Prostate gland (tissue), 2 donors: ENCODE results near the gene BATF3. TPM values are rescaled to one million over a fixed set of nuclear protein-coding genes. Genes with fewer than 3 reads are reported as not detected.
"Not testable (repeated sequence)": the region's sequence is repeated elsewhere in the genome, so short reads cannot be mapped to it uniquely, and the experiment has no call there.

Source experiments
- DNase-seq: peaks from one replicate; pipeline ENCODE4 v3.0.0-alpha.2; 2019; ENCODE audit warnings: low spot score
- H3K27ac ChIP-seq, 2 donors: fragments of 200-600 bp; sonication (generic); 2 replicates each; pipeline ENCODE4 v1.5.1; 2017 to 2019
- H3K27me3 ChIP-seq: fragments of 200-600 bp; sonication (generic); replicated peaks from 2 replicates; pipeline ENCODE4 v1.5.1; 2019; ENCODE audit not compliant: insufficient read depth
- H3K36me3 ChIP-seq, 2 donors: fragments of 200-600 bp; sonication (generic); 1 replicate in 1 of 2; 2 replicates in 1 of 2; pipeline versions ENCODE4 v1.5.1 to v1.8.1; 2017 to 2019
- H3K4me1 ChIP-seq: fragments of 200-600 bp; sonication (generic); replicated peaks from 2 replicates; pipeline ENCODE4 v1.5.1; 2019
- H3K4me3 ChIP-seq, 2 donors: fragments of 200-600 bp; sonication (generic); 2 replicates each; pipeline ENCODE4 v1.5.1; 2017 to 2019
- H3K9me3 ChIP-seq: fragments of 200-600 bp; sonication (generic); 2 replicates; pipeline ENCODE4 v1.5.1; 2017
- CTCF ChIP-seq, 4 experiments: fragments of 200-600 bp in 2 of 4; fragments of 450-650 bp in 2 of 4; sonication (generic) in 2 of 4; IDR thresholded peaks; 1 replicate in 3 of 4; 2 replicates in 1 of 4; pipeline ENCODE4 v1.5.1; 2016 to 2019; ENCODE audit warnings: antibody characterized with exemption in 4 of 4, mild to moderate bottlenecking in 2 of 4, moderate library complexity in 2 of 4
- POLR2A ChIP-seq: fragments of 450-650 bp; IDR thresholded peaks from one replicate; pipeline ENCODE4 v1.6.1; 2016; ENCODE audit warnings: antibody characterized with exemption, mild to moderate bottlenecking
- POLR2AphosphoS5 ChIP-seq: sonication (generic); formaldehyde crosslinking; IDR thresholded peaks from one replicate; pipeline ENCODE4 v1.6.1; 2017; ENCODE audit warnings: antibody characterized with exemption
- WGBS: methylation state at CpG from one replicate; pipeline ENCODE4 v1.1.5; 2018; 5-methylcytosine and 5-hydroxymethylcytosine counted together
- intact Hi-C: fragments of 100-400 bp; cut with DNase I; formaldehyde crosslinking; loops from one replicate; pipeline ENCODE4 v1.14.2; 2022
- total RNA-seq, 2 donors: library from RNA; depleted of rRNA; stranded (reverse); fragments of >200 nt; gene quantifications; one replicate each; pipeline ENCODE4 v1.1.0, GENCODE V29; 2016

The BATF3 gene
- total RNA-seq, 2 donors from 2014 or later, result 4.0 TPM; not detected in 1

GRCh38 chr1:212643877-212644276, 55.8 kb downstream of the BATF3 start:
- TF ChIP-seq POLR2AphosphoS5 (no peak), CTCF (IDR thresholded peaks at IDR 0.05) (no peak), POLR2A (no peak)
- H3K9me3 ChIP-seq, result no peaks in the 10 kb centered on the region
- H3K36me3 ChIP-seq, result no peaks in the 10 kb centered on the region
- H3K27me3 ChIP-seq, result no peaks in the 10 kb centered on the region
- intact Hi-C loops, result no loop called here
- H3K4me3 ChIP-seq, result no peak overlapping the region
- no peak for DNase-seq
- H3K27ac ChIP-seq, result no peak overlapping the region
- no peaks in the 10 kb centered on the region for H3K4me1 ChIP-seq
- WGBS, result 85% methylated on average over 2 of the region's 2 CpGs

- Histone ChIP-seq H3K27ac (no peak overlapping the region), H3K4me1 (no peaks in the 10 kb centered on the region), H3K27me3 (no peaks in the 10 kb centered on the region), H3K9me3 (no peaks in the 10 kb centered on the region), H3K36me3 (no peaks in the 10 kb centered on the region), H3K4me3 (no peak overlapping the region)
- WGBS, result 80% methylated on average over 1 of the region's 1 CpG
- TF ChIP-seq CTCF (IDR thresholded peaks at IDR 0.05) (no peak), POLR2A (no peak), POLR2AphosphoS5 (no peak)
- no peak for DNase-seq
- intact Hi-C loops, result no loop called here
Measured at GRCh38 chr1:212641956-212642355, 57.7 kb downstream of the BATF3 start.

GRCh38 chr1:212640223-212640878, 59.3 kb downstream of the BATF3 start:
- DNase-seq, result no peak
- no peaks in the 10 kb centered on the region for H3K27me3 ChIP-seq
- intact Hi-C loops, result no loop called here
- no peaks in the 10 kb centered on the region for H3K4me1 ChIP-seq
- H3K36me3 ChIP-seq, result no peaks in the 10 kb centered on the region
- WGBS, result 94% methylated on average over 3 of the region's 3 CpGs
- H3K9me3 ChIP-seq, result no peaks in the 10 kb centered on the region
- no peak for TF ChIP-seq POLR2A
- TF ChIP-seq POLR2AphosphoS5, result no peak
- no peak for TF ChIP-seq CTCF (IDR thresholded peaks at IDR 0.05)
- no peak overlapping the region for H3K4me3 ChIP-seq
- H3K27ac ChIP-seq, result no peak overlapping the region

GRCh38 chr1:212639524-212639923, 60.1 kb downstream of the BATF3 start:
- H3K4me1 ChIP-seq, H3K36me3 ChIP-seq, H3K27ac ChIP-seq, H3K9me3 ChIP-seq, H3K4me3 ChIP-seq, H3K27me3 ChIP-seq, DNase-seq, intact Hi-C loops: not testable (repeated sequence)
- WGBS, result 98% methylated on average over 2 of the region's 2 CpGs

- intact Hi-C loops, result no loop called here
- Histone ChIP-seq H3K4me1 (no peaks in the 10 kb centered on the region), H3K36me3 (no peaks in the 10 kb centered on the region), H3K9me3 (no peaks in the 10 kb centered on the region), H3K27ac (no peak overlapping the region), H3K4me3 (no peak overlapping the region), H3K27me3 (no peaks in the 10 kb centered on the region)
- no peak for TF ChIP-seq CTCF (IDR thresholded peaks at IDR 0.05)
- no peak for TF ChIP-seq POLR2A
- WGBS, result 53% methylated on average over 4 of the region's 4 CpGs
- no peak for DNase-seq
Measured at GRCh38 chr1:212638492-212639151, 61.0 kb downstream of the BATF3 start.
